Left colon (tissue), 2 donors: ENCODE data around the gene GNS. TPM values are rescaled to one million over a fixed set of nuclear protein-coding genes. Genes with fewer than 3 reads are reported as not detected.
"Not testable (repeated sequence)": the region's sequence is repeated elsewhere in the genome, so short reads cannot be mapped to it uniquely, and the experiment has no call there.

Source experiments
- ATAC-seq: fragments of 200-7000 bp; cut with Tn5 transposase; one replicate; pipeline ENCODE4 v1.9.1; 2020; ENCODE audit warnings: mild to moderate bottlenecking, moderate library complexity
- DNase-seq, 2 donors: peaks; one replicate each; pipeline ENCODE4 v3.0.0-alpha.2; 2020
- intact Hi-C, 2 donors: fragments of 100-400 bp; cut with DNase I in 1 of 2; cut with micrococcal nuclease in 1 of 2; formaldehyde crosslinking; loops; one replicate each; pipeline versions ENCODE4 v1.11.2 to v1.14.0; 2022; cut with DNase I, micrococcal nuclease
- total RNA-seq, 2 donors: library from RNA; stranded (reverse); fragmentation: NEBNext Ultra II Directional; extraction: Animal tissue kit (Norgen Biotek cat#: 25700); gene quantifications; one replicate each; pipeline ENCODE4 v1.2.1, GENCODE V29; 2021
- donor health status: DM: no; HTN: no; CAD: no.
- donor health status: DM: yes; HTN: yes; CAD: no.

Gene GNS
- total RNA-seq, 2 donors from 2014 or later, result 59.6 to 70.8 TPM

GRCh38 chr12:64713376-64713775 lies 45.8 kb downstream of the GNS start:
- intact Hi-C loops, result no loop called here
- DNase-seq (no peak), ATAC-seq (no peak)

- intact Hi-C loops, result loop anchor here in 1 of 2 donors (10.0 kb wide), 1 partner anchor 175 kb away; no protein-coding TSS in a partner anchor
- ATAC-seq (no peak), DNase-seq (no peak)
Observed at GRCh38 chr12:64709429-64709828, 49.8 kb downstream of the GNS start.

GRCh38 chr12:64707926-64708325 lies 51.3 kb downstream of the GNS start:
- ATAC-seq (no peak), DNase-seq (no peak)
- intact Hi-C loops, result loop anchor here in 1 of 2 donors (10.0 kb wide), 1 partner anchor 173 kb away; no protein-coding TSS in a partner anchor

GRCh38 chr12:64707362-64707761 lies 51.8 kb downstream of the GNS start:
- ATAC-seq (no peak), DNase-seq (no peak)
- intact Hi-C loops, result loop anchor here in 1 of 2 donors (10.0 kb wide), 1 partner anchor 173 kb away; no protein-coding TSS in a partner anchor

- DNase-seq (no peak), ATAC-seq (no peak)
- intact Hi-C loops, result loop anchor here in 1 of 2 donors (10.0 kb wide), 1 partner anchor 172 kb away; no protein-coding TSS in a partner anchor
Observed at GRCh38 chr12:64706857-64707256, 52.3 kb downstream of the GNS start.

- ATAC-seq (no peak), DNase-seq (no peak)
- intact Hi-C loops, result loop anchor here in 1 of 2 donors (10.0 kb wide), 1 partner anchor 172 kb away; no protein-coding TSS in a partner anchor
Observed at GRCh38 chr12:64706306-64706705, 52.9 kb downstream of the GNS start.

GRCh38 chr12:64701283-64701682 lies 57.9 kb downstream of the GNS start:
- intact Hi-C loops, result loop anchor here in 1 of 2 donors (10.0 kb wide), 1 partner anchor 166 kb away; no protein-coding TSS in a partner anchor
- DNase-seq, result no peak
- ATAC-seq, result no peak

GRCh38 chr12:64700532-64700931 lies 58.7 kb downstream of the GNS start:
- intact Hi-C loops, result loop anchor here (1.0 to 10.0 kb wide), 2 partner anchors 152 to 166 kb away; no protein-coding TSS in a partner anchor
- ATAC-seq (no peak), DNase-seq (no peak)

- no peak for ATAC-seq
- no peak for DNase-seq
- intact Hi-C loops, result loop anchor here (1.0 to 10.0 kb wide), 4 partner anchors 95 to 165 kb away; no protein-coding TSS in a partner anchor
Observed at GRCh38 chr12:64699504-64700115, 59.6 kb downstream of the GNS start.

GRCh38 chr12:64696080-64696741 lies 63.0 kb downstream of the GNS start:
- DNase-seq (no peak), ATAC-seq (peak; percentile 38)
- intact Hi-C loops, result loop anchor here (5.0 to 10.0 kb wide), 2 partner anchors 91 to 144 kb away; no protein-coding TSS in a partner anchor

GRCh38 chr12:64695550-64695949 lies 63.7 kb downstream of the GNS start:
- DNase-seq (no peak), ATAC-seq (no peak)
- intact Hi-C loops, result loop anchor here (5.0 to 10.0 kb wide), 2 partner anchors 91 to 143 kb away; no protein-coding TSS in a partner anchor

- peak; percentile 6 for ATAC-seq
- intact Hi-C loops, result loop anchor here (5.0 to 10.0 kb wide), 2 partner anchors 90 to 142 kb away; no protein-coding TSS in a partner anchor
- DNase-seq, result no peak
Observed at GRCh38 chr12:64694130-64695040, 64.8 kb downstream of the GNS start.

- peak; percentile 42 for ATAC-seq
- DNase-seq, result no peak
- intact Hi-C loops, result loop anchor here in 1 of 2 donors (10.0 kb wide), 1 partner anchor 87 kb away; no protein-coding TSS in a partner anchor
Observed at GRCh38 chr12:64691795-64692583, 67.2 kb downstream of the GNS start.

GRCh38 chr12:64691227-64691794 lies 67.9 kb downstream of the GNS start:
- intact Hi-C loops, result loop anchor here in 1 of 2 donors (10.0 kb wide), 1 partner anchor 87 kb away; no protein-coding TSS in a partner anchor
- no peak for DNase-seq
- ATAC-seq, result no peak

GRCh38 chr12:64690236-64690635 lies 69.0 kb downstream of the GNS start:
- not testable (repeated sequence) for ATAC-seq, DNase-seq
- intact Hi-C loops, result loop anchor here in 1 of 2 donors (10.0 kb wide), 1 partner anchor 85 kb away; no protein-coding TSS in a partner anchor

- ATAC-seq, result no peak
- intact Hi-C loops, result loop anchor here in 1 of 2 donors (10.0 kb wide), 1 partner anchor 74 kb away; the partner anchor contains the start of gene RASSF3
Observed at GRCh38 chr12:64688715-64689114, 70.5 kb downstream of the GNS start.

GRCh38 chr12:64688219-64688618 lies 71.0 kb downstream of the GNS start:
- DNase-seq (no peak), ATAC-seq (peak; percentile 19)
- intact Hi-C loops, result loop anchor here in 1 of 2 donors (10.0 kb wide), 1 partner anchor 73 kb away; the partner anchor contains the start of gene RASSF3

More at GRCh38 chr12:64688715-64689114, 70.5 kb downstream of the GNS start:
- no peak for DNase-seq
